ENCODE results near the gene ACOT11.

DNA sequence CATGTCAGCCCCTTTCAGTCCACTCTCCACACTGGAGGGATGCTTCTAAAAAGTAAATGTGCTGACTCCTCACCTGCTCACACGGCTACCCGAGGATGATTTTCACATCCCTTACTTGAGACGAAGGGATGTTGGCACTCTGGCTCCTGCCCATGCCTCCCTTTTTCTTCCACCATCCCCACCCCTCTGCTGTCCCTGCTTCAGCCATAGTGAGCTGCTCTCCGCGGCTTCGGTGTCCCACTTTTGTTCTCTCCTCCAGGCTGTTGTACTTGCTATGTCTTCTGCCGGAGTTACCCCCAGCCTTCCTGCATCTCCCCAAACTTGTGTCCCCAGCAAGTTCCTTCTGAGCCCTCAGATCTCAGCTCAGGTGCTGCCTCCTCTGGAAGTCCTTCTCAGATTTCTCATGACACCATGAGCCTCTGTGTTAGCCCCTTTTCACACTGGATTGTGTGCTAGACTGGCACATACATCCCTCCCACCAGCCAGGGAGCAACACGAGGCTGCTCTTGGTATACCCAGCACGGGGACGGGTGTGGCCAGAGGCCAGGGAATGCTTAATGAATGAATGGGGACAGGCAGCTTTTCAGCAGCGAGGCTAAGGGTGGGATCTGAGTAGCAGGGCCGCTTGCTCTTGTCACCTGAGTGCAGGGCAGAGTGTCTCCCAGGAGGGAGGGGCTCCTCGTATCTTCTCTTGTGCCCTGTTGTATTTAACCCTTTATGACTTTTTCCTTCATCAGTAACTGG, 1.3 kb downstream of the ACOT11 start:
- no peak for TF ChIP-seq POLR2AphosphoS5 (IDR thresholded peaks at IDR 0.05; ENCODE audit: borderline replicate concordance, low read depth, low read length)
- TF ChIP-seq EZH2 (IDR thresholded peaks at IDR 0.05): no peak
